Panc1 (cell line): Measurements from ENCODE around the gene NUP153. TPM values are rescaled to one million over a fixed set of nuclear protein-coding genes. Genes with fewer than 3 reads are reported as not detected.

Experiments
- ATAC-seq: fragments of 200-7000 bp; cut with Tn5 transposase; 2 replicates; pipeline ENCODE4 v1.9.1; 2020; ENCODE audit warnings: mild to moderate bottlenecking, moderate library complexity
- BruUV-seq: library from RNA; stranded (reverse); fragments of 400-500 nt; replicated peaks from 2 replicates; lab custom pipeline; 2021; lab: Mats Ljungman, UMichigan
- CTCF ChIA-PET: fragments of 300-600 bp; sonication (Branson Sonifier 250); formaldehyde crosslinking; loops from one replicate; lab custom pipeline; 2022; ENCODE audit warnings: antibody characterized with exemption; lab: Charles Lee
- POLR2A ChIA-PET: fragments of 300-600 bp; sonication (Branson Sonifier 250); formaldehyde crosslinking; loops from one replicate; lab custom pipeline; 2022; ENCODE audit warnings: antibody characterized with exemption; lab: Charles Lee
- DNase-seq: peaks from one replicate; pipeline ENCODE4 v3.0.0-alpha.2; 2010; ENCODE audit warnings: low read depth, low spot score
- H3K27ac ChIP-seq: 2 replicates; pipeline ENCODE4 v1.5.1; 2011; ENCODE audit warnings: mild to moderate bottlenecking, low read length, inconsistent platforms
- H3K27me3 ChIP-seq: fragments of 200-500 bp; sonication (Bioruptor generic); 2 replicates; pipeline ENCODE4 v1.6.0; 2014; ENCODE audit warnings: low read length, inconsistent platforms; ENCODE audit not compliant: control insufficient read depth, insufficient read depth
- H3K36me3 ChIP-seq: fragments of 200-500 bp; sonication (Bioruptor generic); 2 replicates; pipeline ENCODE4 v1.5.1; 2014; ENCODE audit warnings: inconsistent platforms, mild to moderate bottlenecking, low read length, moderate library complexity; ENCODE audit not compliant: control insufficient read depth, insufficient read depth
- H3K4me1 ChIP-seq: 2 replicates; pipeline ENCODE4 v1.5.1; 2011; ENCODE audit warnings: inconsistent platforms, mild to moderate bottlenecking, low read length, moderate library complexity; ENCODE audit not compliant: control insufficient read depth, insufficient read depth
- H3K4me3 ChIP-seq, 2 experiments: 2 replicates each; pipeline ENCODE4 v1.5.1; 2011 to 2012; ENCODE audit warnings: low read depth in 2 of 2, low read length in 2 of 2, mild to moderate bottlenecking in 2 of 2, inconsistent platforms in 1 of 2, moderate library complexity in 1 of 2
- H3K9me3 ChIP-seq: fragments of 200-500 bp; sonication (Bioruptor generic); 2 replicates; pipeline ENCODE4 v1.5.1; 2014; ENCODE audit warnings: low read depth, mild to moderate bottlenecking, inconsistent platforms, low read length, moderate library complexity; ENCODE audit not compliant: control insufficient read depth, insufficient read depth
- CTCF ChIP-seq: fragments of 450-650 bp; IDR thresholded peaks from 2 replicates; pipeline ENCODE4 v1.5.1; 2017; ENCODE audit warnings: mild to moderate bottlenecking
- POLR2AphosphoS5 ChIP-seq: IDR thresholded peaks from 2 replicates; pipeline ENCODE4 v1.6.1; 2012; ENCODE audit warnings: mild to moderate bottlenecking, low read depth, low read length, moderate library complexity
- REST ChIP-seq, 2 experiments: IDR thresholded peaks; 2 replicates each; pipeline ENCODE4 v1.6.1; 2011 to 2012; ENCODE audit warnings: low read depth in 2 of 2, control low read depth in 1 of 2, low read length in 1 of 2, mild to moderate bottlenecking in 1 of 2, moderate library complexity in 1 of 2; ENCODE audit not compliant: insufficient read depth in 1 of 2
- SIN3A ChIP-seq: IDR thresholded peaks from 2 replicates; pipeline ENCODE4 v1.6.1; 2012; ENCODE audit warnings: low read depth, mild to moderate bottlenecking, low read length, moderate library complexity, borderline replicate concordance; ENCODE audit not compliant: insufficient read depth
- TCF7L2 ChIP-seq: IDR thresholded peaks from 2 replicates; pipeline ENCODE4 v1.6.1; 2011; ENCODE audit warnings: mild to moderate bottlenecking, low read depth, low read length, inconsistent platforms
- in situ Hi-C: cut with HindIII; loops from 2 replicates; pipeline ENCODE4 v1.10.0; 2016; ENCODE audit warnings: low sequenced_read_pairs, low pct_unique_long_range_greater_than_20kb
- intact Hi-C: fragments of 100-400 bp; cut with micrococcal nuclease; formaldehyde crosslinking; loops from one replicate; pipeline ENCODE4 v1.10.0; 2022; ENCODE audit not compliant: unreplicated experiment
- total RNA-seq: library from RNA; stranded (reverse); gene quantifications from one replicate; pipeline ENCODE4 v1.2.1, GENCODE V29; 2021; ENCODE audit not compliant: unreplicated experiment

NUP153 gene
- total RNA-seq, 1 experiment from 2014 or later: 62.0 TPM

- no peak overlapping the region for H3K4me3 ChIP-seq
- DNase-seq (no peak), ATAC-seq (no peak)
- ChIA-PET CTCF (no interaction called here), POLR2A (no interaction called here)
- no peak overlapping the region for H3K27ac ChIP-seq
- no TSS peak for BruUV-seq
- no peaks in the 10 kb centered on the region for H3K27me3 ChIP-seq
- H3K36me3 ChIP-seq: no peaks in the 10 kb centered on the region
- TF ChIP-seq REST (IDR thresholded peaks at IDR 0.05; ENCODE audit: insufficient read depth in 1 of 2, low read depth in 2 of 2, low read length in 1 of 2) (no peak), POLR2AphosphoS5 (no peak), SIN3A (no peak), CTCF (no peak), TCF7L2 (no peak)
- no peaks in the 10 kb centered on the region for H3K4me1 ChIP-seq
- in situ Hi-C loops: no loop called here
- intact Hi-C loops: no loop called here
- H3K9me3 ChIP-seq: no peaks in the 10 kb centered on the region
Observed at GRCh38 chr6:17728551-17729222, 22.0 kb upstream of the NUP153 start.

- in situ Hi-C loops: no loop called here
- CTCF ChIA-PET: no interaction called here
Observed at GRCh38 chr6:17725083-17725482, 18.4 kb upstream of the NUP153 start.

More at GRCh38 chr6:17725083-17725482, 18.4 kb upstream of the NUP153 start:
- POLR2A ChIA-PET: no interaction called here
- Histone ChIP-seq H3K27me3 (no peaks in the 10 kb centered on the region), H3K9me3 (no peaks in the 10 kb centered on the region), H3K36me3 (no peaks in the 10 kb centered on the region), H3K4me3 (no peak overlapping the region), H3K4me1 (no peaks in the 10 kb centered on the region), H3K27ac (no peak overlapping the region)
- ATAC-seq: no peak
- no TSS peak for BruUV-seq
- TF ChIP-seq POLR2AphosphoS5: no peak
- TF ChIP-seq SIN3A: no peak
- TF ChIP-seq REST (IDR thresholded peaks at IDR 0.05; ENCODE audit: insufficient read depth in 1 of 2, low read depth in 2 of 2, low read length in 1 of 2): no peak
- TF ChIP-seq TCF7L2: no peak
- TF ChIP-seq CTCF: no peak
- intact Hi-C loops: no loop called here
- no peak for DNase-seq
